Rectal smooth muscle tissue (tissue), 1 donor: ENCODE data around the gene CHRDL1.

Experiments used
- H3K27ac ChIP-seq: one replicate; pipeline ENCODE4 v1.7.0; 2013; ENCODE audit warnings: low read depth, low read length, inconsistent platforms
- H3K27me3 ChIP-seq: one replicate; pipeline ENCODE4 v1.7.0; 2013; ENCODE audit warnings: low read length; ENCODE audit not compliant: control insufficient read depth, insufficient read depth
- H3K36me3 ChIP-seq: one replicate; pipeline ENCODE4 v1.7.0; 2013; ENCODE audit warnings: low read length; ENCODE audit not compliant: control insufficient read depth, insufficient read depth
- H3K4me1 ChIP-seq: one replicate; pipeline ENCODE4 v1.7.0; 2013; ENCODE audit warnings: low read length; ENCODE audit not compliant: control insufficient read depth, insufficient read depth
- H3K4me3 ChIP-seq: one replicate; pipeline ENCODE4 v1.7.0; 2013; ENCODE audit warnings: low read length
- H3K9ac ChIP-seq: one replicate; pipeline ENCODE4 v1.7.0; 2013; ENCODE audit warnings: low read length

The CHRDL1 gene

GRCh38 chrX:110734894-110735541 lies 60.6 kb downstream of the CHRDL1 start:
- Histone ChIP-seq H3K4me1 (no peaks in the 10 kb centered on the region), H3K4me3 (no peak overlapping the region), H3K9ac (no peak overlapping the region), H3K36me3 (no peaks in the 10 kb centered on the region), H3K27me3 (no peaks in the 10 kb centered on the region), H3K27ac (no peak overlapping the region)

GRCh38 chrX:110734271-110734670 lies 61.3 kb downstream of the CHRDL1 start:
- Histone ChIP-seq H3K36me3 (no peaks in the 10 kb centered on the region), H3K4me1 (no peaks in the 10 kb centered on the region), H3K9ac (no peak overlapping the region), H3K4me3 (no peak overlapping the region), H3K27ac (no peak overlapping the region), H3K27me3 (no peaks in the 10 kb centered on the region)

DNA sequence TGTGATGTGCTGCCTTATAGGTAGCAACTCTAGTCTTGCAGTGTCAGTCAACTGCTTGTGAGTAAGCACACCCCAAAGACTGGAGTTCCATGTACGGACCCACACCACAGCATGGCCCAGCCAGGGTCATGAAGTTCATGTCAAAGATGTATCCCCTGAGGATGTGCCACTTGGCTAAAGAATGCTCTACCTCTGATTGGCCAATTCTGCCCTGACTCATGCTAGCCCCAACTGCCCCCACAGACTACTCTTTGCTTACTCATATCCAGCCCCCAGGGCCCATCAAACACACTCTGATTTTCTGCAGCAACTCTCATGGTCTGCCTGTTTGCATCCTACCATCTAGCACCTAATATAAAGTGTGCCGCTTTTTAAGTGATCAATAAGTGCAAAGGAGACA lies 62.5 kb downstream of the CHRDL1 start:
- H3K4me3 ChIP-seq, result no peak overlapping the region
- H3K27ac ChIP-seq, result no peak overlapping the region
- no peaks in the 10 kb centered on the region for H3K27me3 ChIP-seq
- H3K36me3 ChIP-seq, result no peaks in the 10 kb centered on the region
- H3K4me1 ChIP-seq, result no peaks in the 10 kb centered on the region
- no peak overlapping the region for H3K9ac ChIP-seq

DNA sequence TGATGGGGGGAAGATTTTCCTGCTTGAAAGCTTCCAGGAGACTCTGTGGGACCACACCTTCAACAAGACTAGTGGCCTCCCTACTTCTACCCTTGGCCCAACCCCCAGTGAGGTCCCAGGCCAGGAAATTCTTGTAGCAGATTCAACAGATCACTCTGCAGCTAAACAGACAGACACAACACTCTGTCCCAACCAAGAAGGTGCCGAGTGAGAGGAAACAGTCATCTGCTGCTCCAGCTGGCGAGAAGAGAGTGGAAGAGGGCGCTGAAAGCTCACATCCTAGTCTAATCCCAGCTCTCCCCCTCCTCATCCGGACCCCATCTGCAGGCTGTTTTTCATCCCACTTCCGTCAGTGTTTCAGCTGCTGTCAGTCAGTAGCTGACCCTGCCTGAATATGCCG lies 63.4 kb downstream of the CHRDL1 start:
- Histone ChIP-seq H3K4me1 (no peaks in the 10 kb centered on the region), H3K36me3 (no peaks in the 10 kb centered on the region), H3K27ac (no peak overlapping the region), H3K9ac (no peak overlapping the region), H3K4me3 (no peak overlapping the region), H3K27me3 (no peaks in the 10 kb centered on the region)

DNA sequence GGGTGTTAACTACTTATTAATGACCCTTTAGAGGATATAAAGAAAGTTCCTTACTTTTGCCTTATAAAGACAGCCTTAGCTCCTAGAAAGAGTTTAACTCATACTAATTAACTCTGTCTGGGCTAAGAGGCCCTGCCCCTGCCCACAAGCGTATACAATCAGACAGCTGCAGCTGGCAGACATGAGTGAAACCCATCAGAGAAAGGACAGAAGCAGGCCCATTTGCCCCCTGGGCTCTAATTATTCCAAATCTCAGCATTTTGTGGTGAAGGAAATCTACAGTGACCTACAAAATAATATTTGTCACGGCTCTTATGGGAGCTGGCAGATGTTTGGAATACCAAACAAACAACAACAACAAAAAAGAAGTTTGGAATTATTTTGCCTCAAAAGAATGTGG lies 71.8 kb downstream of the CHRDL1 start:
- H3K4me1 ChIP-seq, result no peaks in the 10 kb centered on the region
- no peak overlapping the region for H3K27ac ChIP-seq
- no peaks in the 10 kb centered on the region for H3K27me3 ChIP-seq
- no peak overlapping the region for H3K9ac ChIP-seq
- no peaks in the 10 kb centered on the region for H3K36me3 ChIP-seq
- no peak overlapping the region for H3K4me3 ChIP-seq

DNA sequence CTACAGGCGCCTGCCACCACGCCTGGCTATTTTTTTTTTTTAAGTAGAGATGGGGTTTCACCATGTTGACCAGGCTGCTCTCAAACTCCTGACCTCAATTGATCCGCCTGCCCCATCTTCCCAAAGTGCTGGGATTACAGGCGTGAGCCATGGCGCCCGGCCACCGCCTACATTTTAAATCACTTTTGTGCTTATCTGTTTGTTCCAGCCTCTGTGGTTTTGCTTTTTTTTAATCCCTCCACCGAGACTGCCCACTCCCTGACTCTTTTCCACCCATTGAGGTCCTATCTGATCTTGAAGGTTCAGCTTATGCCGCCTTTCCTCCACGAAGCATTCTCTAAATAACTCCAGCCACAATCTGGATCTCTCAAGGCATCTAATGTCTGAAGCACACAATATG lies 73.5 kb downstream of the CHRDL1 start:
- Histone ChIP-seq H3K27ac (no peak overlapping the region), H3K4me3 (no peak overlapping the region), H3K9ac (no peak overlapping the region), H3K36me3 (no peaks in the 10 kb centered on the region), H3K27me3 (no peaks in the 10 kb centered on the region), H3K4me1 (no peaks in the 10 kb centered on the region)

DNA sequence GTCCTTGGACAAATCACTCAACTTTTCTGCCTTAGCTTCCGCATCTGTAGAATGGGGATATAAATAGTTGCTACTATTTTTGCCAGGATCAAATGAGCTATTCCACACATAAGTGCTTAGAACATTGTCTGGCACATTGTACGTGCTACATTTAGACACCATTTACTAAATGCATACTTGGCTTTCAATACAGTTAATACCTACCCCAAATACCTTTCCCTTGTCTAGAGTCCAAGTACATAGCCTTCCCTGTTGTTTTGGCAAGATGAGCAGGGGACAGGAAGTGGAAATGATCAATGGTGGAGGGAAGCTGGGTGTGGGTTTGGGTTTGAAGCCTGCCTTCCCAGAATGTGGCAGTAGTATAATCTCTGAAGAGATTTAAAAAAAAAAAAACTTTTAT lies 82.0 kb downstream of the CHRDL1 start:
- Histone ChIP-seq H3K36me3 (no peaks in the 10 kb centered on the region), H3K9ac (no peak overlapping the region), H3K27me3 (peaks cover 1% of the 10 kb centered on the region), H3K27ac (no peak overlapping the region), H3K4me3 (no peak overlapping the region), H3K4me1 (no peaks in the 10 kb centered on the region)

DNA sequence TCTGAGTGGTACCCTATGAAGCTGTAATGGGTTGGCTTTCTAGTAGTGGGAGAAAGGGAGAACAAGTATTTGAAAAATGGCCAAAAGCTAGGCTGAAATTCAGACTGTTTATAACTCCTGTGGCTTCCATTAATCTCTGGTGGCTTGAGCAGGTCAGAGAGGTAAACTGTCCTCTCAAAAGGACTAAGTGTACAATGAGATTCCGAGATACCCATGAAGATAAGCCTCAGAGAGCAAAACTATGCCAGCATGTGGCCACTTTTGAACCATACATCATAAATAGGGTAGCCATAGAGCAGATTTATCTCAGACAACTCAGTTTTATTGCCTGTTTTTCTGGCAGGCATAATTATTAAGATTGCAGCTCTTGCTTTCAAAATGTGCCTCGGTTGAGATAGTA lies 89.2 kb downstream of the CHRDL1 start:
- Histone ChIP-seq H3K36me3 (no peaks in the 10 kb centered on the region), H3K4me1 (no peaks in the 10 kb centered on the region), H3K9ac (no peak overlapping the region), H3K27me3 (no peaks in the 10 kb centered on the region), H3K27ac (no peak overlapping the region), H3K4me3 (no peak overlapping the region)

- Histone ChIP-seq H3K36me3 (no peaks in the 10 kb centered on the region), H3K4me1 (no peaks in the 10 kb centered on the region), H3K9ac (no peak overlapping the region), H3K27me3 (no peaks in the 10 kb centered on the region), H3K4me3 (no peak overlapping the region), H3K27ac (no peak overlapping the region)
Observed at GRCh38 chrX:110703641-110704040, 92.0 kb downstream of the CHRDL1 start.

- no peak overlapping the region for H3K4me3 ChIP-seq
- H3K36me3 ChIP-seq, result no peaks in the 10 kb centered on the region
- no peaks in the 10 kb centered on the region for H3K4me1 ChIP-seq
- no peak overlapping the region for H3K9ac ChIP-seq
- no peaks in the 10 kb centered on the region for H3K27me3 ChIP-seq
- H3K27ac ChIP-seq, result no peak overlapping the region
Observed at GRCh38 chrX:110699109-110699508, 96.5 kb downstream of the CHRDL1 start.

- H3K27ac ChIP-seq, result no peak overlapping the region
- H3K27me3 ChIP-seq, result no peaks in the 10 kb centered on the region
- H3K9ac ChIP-seq, result no peak overlapping the region
- no peak overlapping the region for H3K4me3 ChIP-seq
- no peaks in the 10 kb centered on the region for H3K36me3 ChIP-seq
- H3K4me1 ChIP-seq, result no peaks in the 10 kb centered on the region
Observed at GRCh38 chrX:110698696-110699095, 96.9 kb downstream of the CHRDL1 start.

DNA sequence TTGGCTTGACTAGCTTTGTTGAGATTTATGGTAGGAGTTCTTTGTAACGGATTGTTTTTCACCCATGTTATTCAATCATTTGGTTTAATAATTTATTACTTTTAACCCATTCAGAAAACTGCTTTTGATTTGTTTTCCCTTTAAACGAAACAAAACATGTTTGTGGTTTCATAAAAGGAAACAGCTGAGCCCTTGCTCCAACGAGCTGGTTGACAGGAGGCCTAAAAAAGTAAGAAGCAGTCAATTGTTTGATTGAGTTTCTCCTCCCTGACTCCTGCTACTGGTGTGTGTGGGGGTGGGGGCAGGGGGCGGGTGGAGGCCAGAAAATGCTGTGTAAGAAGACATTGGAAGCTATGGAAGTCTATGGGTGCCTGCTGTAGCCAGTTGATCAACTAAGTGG lies 102.8 kb downstream of the CHRDL1 start:
- Histone ChIP-seq H3K36me3 (no peaks in the 10 kb centered on the region), H3K27me3 (no peaks in the 10 kb centered on the region), H3K9ac (no peak overlapping the region), H3K27ac (no peak overlapping the region), H3K4me3 (no peak overlapping the region), H3K4me1 (no peaks in the 10 kb centered on the region)

DNA sequence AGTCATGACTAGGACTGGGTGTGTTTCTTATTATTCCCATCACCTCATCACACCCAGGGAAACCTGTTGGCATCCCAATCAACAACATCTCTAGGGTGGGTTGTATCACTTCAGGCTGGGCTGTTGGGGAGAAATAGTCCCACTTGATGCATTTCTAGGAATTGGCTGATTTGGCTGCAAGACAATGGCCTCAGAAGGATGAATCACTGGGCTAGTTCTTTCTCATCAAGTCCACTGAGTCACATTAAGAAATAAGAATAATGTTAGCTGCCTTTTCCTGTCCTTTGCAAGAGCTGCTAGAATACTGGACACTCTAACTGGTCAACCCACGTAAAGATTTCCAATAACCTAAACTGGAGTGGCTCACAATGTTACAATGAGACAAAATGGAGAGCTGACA lies 104.2 kb downstream of the CHRDL1 start:
- Histone ChIP-seq H3K36me3 (no peaks in the 10 kb centered on the region), H3K27me3 (no peaks in the 10 kb centered on the region), H3K4me3 (no peak overlapping the region), H3K4me1 (no peaks in the 10 kb centered on the region), H3K27ac (no peak overlapping the region), H3K9ac (no peak overlapping the region)
